A172 (cell line): ENCODE results near the gene WNT3A. TPM values are rescaled to one million over a fixed set of nuclear protein-coding genes. Genes with fewer than 3 reads are reported as not detected.

ENCODE experiments used
- DNase-seq: peaks from one replicate; pipeline ENCODE4 v3.0.0-alpha.2; 2015; ENCODE audit warnings: low spot score
- total RNA-seq: library from RNA; depleted of rRNA; stranded (reverse); fragments of >200 nt; shearing (Covaris generic); gene quantifications from 2 replicates; pipeline ENCODE4 v1.2.3, GENCODE V29; 2014

Gene WNT3A
- total RNA-seq, 1 experiment from 2014 or later = not detected

DNA sequence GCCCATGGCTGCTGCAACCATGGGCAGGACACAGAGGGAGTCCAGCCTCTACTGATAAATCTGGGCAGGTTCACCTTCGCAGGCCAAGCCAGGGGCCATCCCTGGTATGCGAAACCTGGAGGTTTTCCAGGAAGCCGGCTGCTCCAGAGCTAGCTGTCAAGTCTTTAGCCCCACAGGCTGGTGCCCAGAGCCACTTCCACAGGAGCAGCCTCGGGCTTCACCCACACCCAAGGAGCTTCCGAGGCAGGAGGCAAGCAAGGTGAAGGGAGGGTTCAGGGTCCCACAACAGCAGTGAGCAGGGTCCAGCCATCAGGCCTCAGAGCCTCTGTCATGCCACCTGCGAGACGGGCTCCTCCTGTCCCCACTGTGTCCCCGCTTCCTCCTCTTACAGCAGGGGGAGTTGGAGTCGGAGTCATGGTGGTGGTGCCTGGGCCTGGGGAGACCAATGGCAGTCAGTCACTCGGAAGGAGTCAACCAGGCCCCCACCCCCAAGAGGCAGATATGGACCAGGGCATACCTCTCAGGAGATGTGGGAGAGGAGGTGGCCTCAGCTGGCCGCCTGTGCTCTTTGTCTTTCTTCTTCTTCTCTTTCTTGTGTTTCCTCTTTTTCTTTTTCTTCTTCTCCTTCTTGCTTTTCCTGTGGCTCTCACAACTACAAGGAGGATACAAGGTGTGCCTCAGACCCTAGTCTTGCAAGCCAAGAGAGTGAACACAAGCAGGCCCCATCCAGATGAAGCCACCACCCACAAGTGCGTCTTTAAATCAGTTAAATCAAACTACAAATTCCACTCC lies 94.2 kb downstream of the WNT3A start:
- DNase-seq = no peak

DNA sequence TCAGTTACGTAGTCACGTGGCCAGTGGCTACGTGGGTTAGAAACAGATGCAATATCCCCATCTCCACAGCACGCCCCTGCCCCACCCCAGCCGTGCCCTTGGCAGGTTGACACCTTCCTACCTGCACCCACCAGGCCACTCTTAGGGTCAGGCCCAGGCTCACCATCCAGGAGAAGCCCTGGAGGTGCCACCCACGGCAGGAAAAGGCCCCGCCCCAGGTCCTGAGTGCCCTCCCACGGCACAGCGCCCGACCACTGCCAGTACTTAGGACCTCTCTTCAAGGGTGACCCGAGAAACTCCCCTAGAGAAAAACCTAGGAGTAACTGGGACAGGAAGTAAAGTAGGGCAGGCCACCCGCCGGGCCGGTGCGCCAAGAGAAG lies 94.8 kb downstream of the WNT3A start:
- no peak for DNase-seq

DNA sequence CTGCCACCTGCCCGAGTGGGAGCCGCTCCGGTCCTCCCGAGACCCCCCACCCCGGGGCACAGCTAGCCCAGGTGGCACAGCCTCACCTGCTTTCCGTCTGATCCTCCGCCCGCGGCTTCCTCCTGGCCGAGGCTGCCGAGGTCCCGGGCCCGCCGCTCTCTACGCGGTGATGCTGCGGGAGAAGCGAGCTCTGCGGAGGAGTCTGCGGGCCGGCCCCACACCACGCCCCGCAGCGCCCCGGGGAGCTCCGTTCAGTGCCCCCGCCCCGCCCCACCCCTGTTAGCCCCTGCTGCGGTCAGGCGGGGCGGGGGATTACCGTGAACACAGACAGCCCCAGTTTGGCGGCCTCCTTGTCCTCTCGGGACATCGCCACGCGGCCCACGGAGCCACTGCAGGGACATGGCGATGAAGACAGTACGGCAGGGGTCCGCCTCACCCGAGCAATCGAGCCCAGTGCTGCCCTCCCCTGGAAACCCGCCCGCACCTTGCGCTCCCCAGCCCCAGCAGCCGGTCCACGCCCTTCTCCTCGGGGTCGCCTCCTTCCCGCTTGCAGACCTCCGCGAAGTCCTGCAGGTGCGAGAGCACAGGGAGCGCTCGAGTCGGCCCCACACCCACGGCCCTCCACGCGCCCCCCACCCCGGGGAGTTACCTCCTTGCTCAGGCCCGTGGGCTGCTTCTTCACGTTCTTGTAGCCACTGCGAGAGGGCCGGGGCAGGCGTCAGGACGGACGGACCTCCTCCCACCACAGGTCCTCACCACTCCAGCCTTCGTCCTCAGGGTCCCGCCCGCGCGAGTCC lies 95.4 kb downstream of the WNT3A start:
- DNase-seq = no peak

DNA sequence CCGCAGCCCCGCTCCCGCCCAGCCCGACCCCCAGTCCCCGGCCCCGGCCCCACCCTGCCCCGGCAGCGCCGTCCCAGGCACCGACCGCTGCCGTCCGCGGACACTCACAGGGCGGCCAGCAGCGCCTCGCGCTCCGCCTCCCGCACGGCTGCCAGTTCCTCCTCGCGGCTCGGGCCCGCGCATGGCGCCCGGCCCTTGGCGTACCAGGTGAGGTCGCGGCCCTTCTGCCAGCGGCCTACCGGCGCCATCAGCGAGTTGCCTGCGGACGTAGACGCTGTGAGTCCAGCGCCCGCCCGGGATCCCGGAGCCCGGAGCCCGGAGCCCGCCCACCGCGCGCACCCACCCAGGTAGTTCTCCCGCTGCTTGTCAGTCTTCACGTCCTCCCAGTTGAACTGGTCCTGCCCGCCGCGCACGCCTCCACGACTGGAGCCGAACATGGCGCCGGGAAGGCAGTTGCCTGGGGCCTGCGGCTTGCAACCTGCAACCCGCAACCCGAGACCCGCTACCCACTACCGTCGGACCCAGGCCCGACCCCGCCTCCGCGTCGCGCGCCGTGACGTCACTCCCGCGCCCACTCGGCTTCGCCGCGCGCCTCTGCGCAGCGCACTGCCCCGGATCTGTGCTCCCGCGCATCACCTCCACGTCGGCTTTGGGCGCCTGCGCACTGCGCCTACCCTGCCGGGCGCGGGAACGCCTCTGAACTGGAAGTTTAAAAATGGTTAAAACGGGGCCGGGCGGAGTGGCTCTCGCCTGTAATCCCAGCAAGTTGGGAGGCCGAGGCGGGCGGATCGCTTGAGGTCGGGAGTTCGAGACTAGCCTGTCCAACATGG lies 96.2 kb downstream of the WNT3A start, which contains the start of gene C1orf35:
TSS of gene C1orf35 (minus strand) at position 535 of the 830 bp plus-strand sequence. CDS start at position 437, 98 bp downstream.
- peak; percentile 83 for DNase-seq

DNA sequence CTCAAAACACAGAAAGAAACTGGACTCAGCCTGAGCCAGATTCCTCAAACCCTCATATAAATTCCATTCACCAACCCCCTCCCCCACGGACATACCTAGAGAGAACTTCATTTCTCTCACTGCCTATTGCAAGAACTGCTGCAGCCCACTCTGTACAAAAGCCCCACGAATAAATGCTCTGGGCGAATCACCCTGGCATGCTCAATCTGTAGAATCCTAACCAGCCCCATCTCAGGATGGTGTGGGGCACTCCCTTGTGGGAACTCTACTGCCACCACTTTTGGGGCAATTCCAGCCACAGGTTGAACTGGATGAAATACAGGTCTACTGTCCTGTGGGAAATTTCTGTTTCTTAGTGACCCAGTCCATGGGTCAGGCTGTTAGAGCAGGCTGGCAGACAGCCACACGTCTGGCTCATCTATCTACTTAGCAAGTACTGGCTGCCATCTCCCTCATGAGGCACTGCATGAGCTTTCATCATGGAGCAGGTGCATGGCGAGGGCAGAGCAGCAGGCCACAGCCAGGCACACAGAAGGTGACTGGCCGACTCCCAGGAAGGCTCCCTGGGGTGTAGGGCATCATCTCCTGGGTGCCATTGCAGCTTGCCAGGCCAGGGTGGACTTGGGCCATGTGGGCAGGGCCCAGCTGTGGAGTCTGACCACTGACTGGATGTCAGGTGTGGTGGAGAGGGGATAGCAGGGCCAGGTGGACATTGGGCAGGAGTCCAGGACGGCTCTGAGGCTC lies 97.9 kb downstream of the WNT3A start:
- no peak for DNase-seq

DNA sequence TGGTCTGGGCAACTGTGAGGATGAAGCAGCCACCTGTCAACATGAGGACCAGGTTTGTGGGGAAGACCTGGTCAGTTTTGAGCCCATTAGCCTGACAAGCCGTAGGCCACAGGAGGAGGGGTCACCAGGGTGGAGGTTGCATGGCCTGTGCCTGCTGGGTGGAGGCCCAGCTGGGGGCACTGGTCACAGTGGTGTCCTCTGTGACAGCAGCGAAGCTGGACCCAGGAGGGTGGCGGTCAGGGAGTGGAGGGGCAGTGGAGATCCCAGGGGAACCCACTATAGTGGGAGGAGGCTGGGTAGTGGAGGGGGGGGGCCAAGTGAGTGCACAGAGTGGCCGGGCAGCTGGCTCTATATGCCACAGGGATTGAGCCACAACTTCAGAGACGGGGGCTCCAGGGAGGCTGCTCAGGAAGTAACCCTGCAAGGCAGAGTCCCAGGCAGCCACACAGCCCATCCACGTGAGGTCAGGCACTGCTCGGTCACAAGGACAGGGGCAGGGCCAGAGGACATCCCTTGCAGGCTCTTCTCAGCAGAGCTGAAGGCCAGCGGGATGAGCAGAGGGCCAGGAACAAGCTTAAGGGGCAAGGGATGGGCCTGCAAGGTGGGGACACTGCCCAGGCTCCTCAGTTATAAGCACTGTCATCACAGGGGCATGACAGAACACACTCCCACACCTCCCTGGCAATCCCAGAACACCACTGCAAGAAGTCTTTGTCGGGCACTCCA lies 98.6 kb downstream of the WNT3A start:
- DNase-seq = no peak

DNA sequence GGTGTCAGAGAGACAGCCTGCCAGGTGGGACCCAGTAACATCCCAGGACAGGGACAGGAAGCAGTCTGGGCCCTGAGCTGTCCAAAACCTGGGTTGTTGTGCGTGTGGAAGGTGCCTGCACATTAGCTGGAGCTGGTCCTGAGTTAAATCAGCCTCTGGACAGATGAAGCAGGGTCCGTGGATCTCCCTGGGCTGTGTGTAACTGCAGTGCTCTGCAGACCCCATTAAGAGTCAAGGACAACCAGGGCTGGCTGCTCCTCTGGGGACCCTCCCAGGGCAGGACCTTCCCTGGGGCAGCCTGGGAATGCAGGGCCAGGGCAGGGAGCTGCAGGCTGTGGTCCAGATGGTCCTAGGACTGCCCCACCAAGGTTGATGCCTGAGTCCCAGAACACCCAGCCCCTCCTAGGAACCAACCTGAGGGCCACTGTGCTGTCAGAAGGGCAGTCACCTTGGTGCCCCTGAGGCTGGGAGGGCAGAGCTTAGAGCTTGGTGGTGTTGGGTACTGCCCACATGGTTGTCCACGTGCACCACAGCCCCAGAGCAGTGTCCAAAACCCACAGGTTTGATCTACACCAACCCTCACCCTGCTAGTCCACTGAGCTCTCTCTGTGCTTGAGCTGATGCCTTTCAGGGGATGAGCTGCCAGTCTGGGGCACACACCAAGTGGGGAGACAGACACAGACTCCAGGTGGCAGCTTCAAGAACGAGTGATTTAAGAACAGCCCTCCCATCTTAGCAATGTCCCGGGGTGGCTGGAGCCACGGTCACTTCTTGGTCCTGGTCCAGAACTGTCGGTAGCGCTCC lies 99.4 kb downstream of the WNT3A start:
- no peak for DNase-seq

DNA sequence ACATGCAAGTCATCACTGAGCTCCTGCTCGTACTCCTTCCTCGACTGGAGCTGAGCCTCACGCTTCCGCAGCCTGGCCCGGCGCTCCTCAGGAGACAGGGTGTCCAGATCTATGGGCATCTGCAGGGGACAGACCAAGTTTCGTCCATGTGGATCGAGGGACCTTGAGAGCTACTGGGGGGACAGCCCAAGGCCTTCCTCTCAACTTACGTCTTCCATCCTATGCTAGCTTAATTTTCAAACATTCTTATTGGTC lies 99.9 kb downstream of the WNT3A start:
- no peak for DNase-seq

DNA sequence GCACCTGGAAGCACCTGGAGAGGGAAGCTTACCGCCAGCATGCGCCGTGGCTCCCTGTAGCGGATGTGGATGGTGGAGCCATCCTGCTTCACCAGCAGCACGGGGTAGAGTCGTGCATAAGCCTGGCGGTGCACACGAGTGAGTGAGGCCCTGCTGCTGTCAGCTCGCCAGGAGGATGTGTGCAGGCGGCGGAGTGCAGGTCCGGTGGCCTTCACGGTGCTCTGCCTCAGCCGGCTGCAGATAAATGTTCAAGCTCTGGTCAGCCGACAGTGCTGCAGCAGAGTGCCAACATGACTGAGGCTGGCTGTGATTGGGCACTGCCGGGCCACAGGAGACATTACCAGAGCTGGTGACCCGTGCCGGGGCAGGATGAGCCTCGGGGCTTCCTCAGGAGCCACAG lies 100.8 kb downstream of the WNT3A start:
- no peak for DNase-seq

DNA sequence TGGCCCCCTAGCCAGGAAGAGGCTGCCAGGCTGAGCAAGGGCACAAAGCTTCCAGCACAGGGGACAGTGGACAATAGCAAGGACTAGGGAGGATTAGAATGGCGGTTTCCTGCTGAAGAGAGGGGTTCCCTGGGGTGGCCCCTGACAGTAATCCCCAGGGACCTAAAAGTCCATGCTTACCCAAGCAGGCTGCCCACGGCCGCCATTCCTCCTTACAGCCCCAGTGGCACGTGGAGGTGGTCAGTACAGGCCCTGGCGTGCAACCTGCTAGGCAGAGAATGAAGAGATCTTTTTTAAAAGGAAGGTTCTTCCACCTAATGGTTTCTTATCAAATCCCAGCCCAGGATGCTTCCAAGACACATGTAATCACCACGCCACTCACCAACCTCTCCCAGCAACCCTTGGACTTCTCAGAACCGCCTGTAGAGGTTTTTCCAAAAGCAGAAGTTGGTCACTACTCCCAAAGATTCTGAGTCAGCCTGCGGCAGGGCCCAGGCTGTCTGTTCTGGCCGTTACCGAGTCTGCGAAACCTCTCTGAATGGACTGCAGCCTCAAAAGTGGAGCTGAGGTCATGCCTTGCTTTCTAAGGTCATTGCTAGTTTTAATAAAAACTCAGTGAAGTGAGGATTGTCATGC lies 101.4 kb downstream of the WNT3A start:
- DNase-seq = no peak

DNA sequence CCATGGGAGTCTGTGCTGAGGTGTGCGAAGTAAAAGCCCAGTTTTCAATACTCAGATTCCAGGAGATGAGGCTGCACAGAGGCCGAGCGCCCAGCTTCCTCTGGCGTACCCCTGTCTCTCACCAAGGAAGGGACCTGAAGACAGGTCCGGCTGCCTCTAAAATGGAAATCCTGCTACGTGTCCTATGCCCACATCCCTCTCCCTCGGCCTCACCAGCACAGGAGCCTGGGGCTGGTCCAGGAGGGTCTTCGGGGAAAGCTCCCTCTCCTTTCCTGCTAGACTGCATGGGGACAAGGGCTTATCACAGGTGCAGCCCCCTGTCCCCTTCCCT lies 101.9 kb downstream of the WNT3A start:
- no peak for DNase-seq

DNA sequence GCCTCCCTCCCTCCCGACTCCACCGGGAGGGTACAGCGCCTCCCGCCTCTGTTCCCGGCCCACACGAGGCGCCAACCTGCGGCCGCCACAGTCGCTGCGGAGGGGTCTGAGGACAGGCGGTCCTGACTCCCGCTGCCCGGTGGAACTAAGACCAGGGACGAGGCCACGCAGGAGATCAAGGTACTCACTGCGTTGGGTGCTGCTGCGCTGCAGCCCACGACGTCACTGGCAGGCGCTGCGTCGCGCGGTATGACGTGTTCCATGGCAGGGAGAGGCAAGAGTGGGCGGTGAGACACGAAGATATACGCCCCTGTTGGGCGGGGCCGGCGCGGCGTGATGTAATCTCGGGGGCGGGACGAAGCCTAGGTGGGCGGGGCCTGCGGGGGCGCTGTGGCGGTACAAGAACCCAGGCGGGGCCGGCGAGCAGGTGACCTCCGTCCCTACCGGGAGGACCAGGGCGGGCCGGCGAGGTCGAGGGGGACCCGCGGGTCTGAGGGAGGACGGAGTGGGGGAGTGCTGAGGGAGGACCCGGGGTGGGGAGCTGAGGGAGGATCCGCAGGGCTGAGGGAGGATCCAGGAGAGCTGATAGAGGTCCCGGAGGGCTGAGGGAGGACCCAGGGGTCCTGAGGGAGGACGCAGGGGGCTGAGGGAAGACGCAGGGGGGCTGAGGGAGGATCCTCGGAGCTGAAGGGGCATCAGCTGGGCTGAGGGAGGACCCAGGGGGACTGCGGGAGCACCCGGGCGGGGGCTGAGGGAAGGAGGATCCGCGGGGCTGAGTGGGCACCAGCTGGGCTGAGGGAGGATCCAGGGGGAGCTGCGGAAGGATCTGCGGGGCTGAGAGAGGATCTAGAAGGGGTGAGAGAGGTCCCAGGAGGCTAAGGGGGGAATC lies 102.5 kb downstream of the WNT3A start, which contains the start of gene MRPL55:
TSS of gene MRPL55 (minus strand) at position 227 of the 889 bp plus-strand sequence. CDS start 1,039 bp downstream, outside the sequence.
- peak; percentile 94 for DNase-seq

DNA sequence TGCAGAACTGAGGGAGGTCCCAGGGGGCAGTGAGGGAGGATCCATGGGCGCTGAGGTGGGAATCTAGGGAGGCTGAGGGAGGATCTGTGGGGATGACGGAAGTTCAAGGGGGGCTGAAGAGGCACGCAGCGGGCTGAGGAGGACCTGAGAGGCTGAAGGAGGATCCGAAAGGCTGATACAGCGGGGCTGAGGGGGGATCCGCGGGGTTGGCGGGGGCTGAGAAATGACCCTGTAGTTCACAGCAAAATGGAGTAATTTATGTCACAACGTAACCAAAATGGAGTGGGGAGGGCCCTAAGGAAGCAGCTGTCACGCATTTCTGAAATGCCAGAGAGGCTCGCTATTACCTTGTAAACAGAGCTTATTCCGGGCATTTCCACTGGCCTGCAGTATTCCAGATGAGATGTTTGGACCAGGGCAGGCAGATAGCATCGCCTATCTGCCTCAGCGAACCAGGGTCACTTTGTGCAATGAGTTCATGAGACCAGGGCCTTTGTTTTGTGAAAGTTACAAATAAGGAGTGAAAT lies 103.2 kb downstream of the WNT3A start:
- DNase-seq = peak; percentile 36

DNA sequence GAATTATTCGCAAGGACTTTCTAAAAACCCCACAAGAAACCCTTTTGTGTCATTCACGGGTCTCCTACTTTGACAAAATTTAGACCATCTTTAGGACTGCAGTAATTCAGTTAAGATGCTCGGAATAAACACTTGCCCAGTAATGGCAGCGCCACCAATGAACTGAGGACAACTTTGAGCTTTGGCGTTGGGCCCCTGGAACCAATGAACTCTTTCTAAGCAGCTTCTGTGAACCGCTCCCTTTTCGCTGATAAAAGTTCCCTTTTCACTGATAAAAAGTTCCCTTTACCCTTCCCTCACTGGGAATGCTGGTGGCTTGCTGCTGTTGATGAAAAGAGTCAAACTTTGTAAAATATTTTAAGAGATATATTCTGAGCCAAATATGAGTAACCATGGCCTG lies 103.8 kb downstream of the WNT3A start:
- no peak for DNase-seq
